ENCODE results near the gene FAM32A.
"Not testable (repeated sequence)": the region's sequence is repeated elsewhere in the genome, so short reads cannot be mapped to it uniquely, and the experiment has no call there.

Gene FAM32A

DNA sequence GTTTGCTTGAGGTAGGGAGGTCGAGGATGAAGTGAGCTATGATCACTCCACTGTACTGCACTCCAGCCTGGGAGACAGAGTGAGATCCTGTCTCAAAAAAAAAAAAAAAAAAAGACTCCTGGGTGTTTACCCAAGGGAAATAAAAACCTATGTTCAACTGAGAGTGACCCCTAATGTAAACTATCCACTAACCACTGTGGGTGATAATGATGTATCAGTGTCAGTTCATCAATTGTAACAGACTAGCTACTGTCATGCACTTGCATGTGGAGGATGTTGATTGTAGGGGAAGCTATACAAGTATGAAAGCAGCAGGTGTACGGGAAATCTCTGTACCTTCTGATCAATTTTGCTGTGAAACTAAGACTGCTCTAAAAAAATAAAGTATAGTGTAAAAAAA, 9.3 kb upstream of the FAM32A start:
- TF ChIP-seq CTCF (IDR thresholded peaks at IDR 0.05; ENCODE audit: low read depth, low read length, missing control alignments), result no peak
- no peak for DNase-seq (ENCODE audit: extremely low read depth, low read depth)
- H3K4me3 ChIP-seq (replicated peaks; ENCODE audit: low read depth, low read length), result no peak overlapping the region

- not testable (repeated sequence) for DNase-seq (ENCODE audit: extremely low read depth, low read depth)
Observed at GRCh38 chr19:16178866-16179265, 6.3 kb upstream of the FAM32A start.

GRCh38 chr19:16180611-16181010, 4.6 kb upstream of the FAM32A start:
- no peak overlapping the region for H3K4me3 ChIP-seq (replicated peaks; ENCODE audit: low read depth, low read length)
- DNase-seq (ENCODE audit: extremely low read depth, low read depth), result peak; percentile 60
- TF ChIP-seq CTCF (IDR thresholded peaks at IDR 0.05; ENCODE audit: low read depth, low read length, missing control alignments), result no peak

More at GRCh38 chr19:16178866-16179265, 6.3 kb upstream of the FAM32A start:
- not testable (repeated sequence) for H3K4me3 ChIP-seq (replicated peaks; ENCODE audit: low read depth, low read length)

DNA sequence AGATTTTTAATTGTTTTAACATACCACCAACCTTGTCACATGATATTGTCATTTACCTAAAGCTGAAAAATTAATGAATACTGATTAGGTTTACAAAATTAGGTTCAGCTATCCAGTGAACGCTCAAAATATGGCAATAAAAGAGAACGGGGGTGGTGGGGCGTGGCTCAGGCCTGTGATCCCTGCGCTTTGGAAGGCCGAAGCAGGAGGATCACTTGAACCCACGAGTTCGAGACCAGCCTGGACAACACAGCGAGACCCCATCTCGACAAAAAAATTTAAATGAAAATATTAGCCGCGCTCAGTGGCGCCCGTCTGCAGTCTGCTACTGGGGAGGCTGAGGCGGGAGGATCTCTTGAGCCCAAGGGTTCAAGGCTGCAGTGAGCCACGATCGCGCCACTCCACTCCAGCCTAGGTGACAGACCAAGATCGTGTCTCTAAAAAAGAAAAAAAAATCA, 516 bp upstream of the FAM32A start:
- peak overlapping the region; percentile 93 for H3K4me3 ChIP-seq (replicated peaks; ENCODE audit: low read depth, low read length)
- no peak for DNase-seq (ENCODE audit: extremely low read depth, low read depth)
- no peak for TF ChIP-seq CTCF (IDR thresholded peaks at IDR 0.05; ENCODE audit: low read depth, low read length, missing control alignments)

GRCh38 chr19:16185768-16186123, 536 bp downstream of the FAM32A start:
- TF ChIP-seq CTCF (IDR thresholded peaks at IDR 0.05; ENCODE audit: low read depth, low read length, missing control alignments), result peak; percentile 50
- peak overlapping the region; percentile 93 for H3K4me3 ChIP-seq (replicated peaks; ENCODE audit: low read depth, low read length)
- no peak for DNase-seq (ENCODE audit: extremely low read depth, low read depth)

DNA sequence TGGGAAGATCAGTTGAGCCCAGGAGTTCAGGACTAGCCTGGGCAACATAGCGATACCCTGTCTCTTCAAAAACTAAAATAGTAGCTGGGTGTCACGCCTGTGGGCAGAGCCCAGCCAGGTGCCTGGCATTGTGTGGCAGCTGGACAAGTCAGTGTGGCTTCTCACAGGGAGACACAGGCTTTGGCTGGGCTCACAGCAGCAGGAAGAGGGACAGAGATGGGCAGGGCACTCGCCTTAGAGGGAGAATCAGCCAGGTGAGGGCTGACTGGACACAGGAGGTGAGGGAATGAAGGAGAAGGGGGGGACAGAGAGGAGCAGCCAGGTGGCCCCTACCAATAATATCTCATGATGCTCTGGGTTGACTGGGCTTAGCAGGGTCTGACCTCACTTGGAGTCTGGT, 3.3 kb downstream of the FAM32A start:
- TF ChIP-seq CTCF (IDR thresholded peaks at IDR 0.05; ENCODE audit: low read depth, low read length, missing control alignments), result no peak
- DNase-seq (ENCODE audit: extremely low read depth, low read depth), result no peak
- H3K4me3 ChIP-seq (replicated peaks; ENCODE audit: low read depth, low read length), result no peak overlapping the region

- no peak for TF ChIP-seq CTCF (IDR thresholded peaks at IDR 0.05; ENCODE audit: low read depth, low read length, missing control alignments)
- no peak for DNase-seq (ENCODE audit: extremely low read depth, low read depth)
Observed at GRCh38 chr19:16190198-16190597, 5.0 kb downstream of the FAM32A start.

More at GRCh38 chr19:16190198-16190597, 5.0 kb downstream of the FAM32A start:
- H3K4me3 ChIP-seq (replicated peaks; ENCODE audit: low read depth, low read length), result no peak overlapping the region

Measured in HFF-Myc (cell line).